ENCODE measurements around the gene TESK1. TPM values are rescaled to one million over a fixed set of nuclear protein-coding genes. Genes with fewer than 3 reads are reported as not detected.
"Not testable (repeated sequence)": the region's sequence is repeated elsewhere in the genome, so short reads cannot be mapped to it uniquely, and the experiment has no call there.

Gene TESK1
- total RNA-seq, 4 donors from 2014 or later, result 2.0 to 59.7 (median 15.5) TPM

GRCh38 chr9:35608221-35608620 is 3.2 kb downstream of the TESK1 start:
- Histone ChIP-seq H3K27ac (no peak overlapping the region), H3K9me3 (no peaks in the 10 kb centered on the region), H3K27me3 (no peaks in the 10 kb centered on the region), H3K4me1 (no peaks in the 10 kb centered on the region), H3K36me3 (no peaks in the 10 kb centered on the region), H3K4me3 (no peak overlapping the region)
- intact Hi-C loops (cut with DNase I; ENCODE audit: low total_unique reads), result no loop called here
- no peak for TF ChIP-seq POLR2A (IDR thresholded peaks at IDR 0.05)
- TF ChIP-seq, protein P1, sequence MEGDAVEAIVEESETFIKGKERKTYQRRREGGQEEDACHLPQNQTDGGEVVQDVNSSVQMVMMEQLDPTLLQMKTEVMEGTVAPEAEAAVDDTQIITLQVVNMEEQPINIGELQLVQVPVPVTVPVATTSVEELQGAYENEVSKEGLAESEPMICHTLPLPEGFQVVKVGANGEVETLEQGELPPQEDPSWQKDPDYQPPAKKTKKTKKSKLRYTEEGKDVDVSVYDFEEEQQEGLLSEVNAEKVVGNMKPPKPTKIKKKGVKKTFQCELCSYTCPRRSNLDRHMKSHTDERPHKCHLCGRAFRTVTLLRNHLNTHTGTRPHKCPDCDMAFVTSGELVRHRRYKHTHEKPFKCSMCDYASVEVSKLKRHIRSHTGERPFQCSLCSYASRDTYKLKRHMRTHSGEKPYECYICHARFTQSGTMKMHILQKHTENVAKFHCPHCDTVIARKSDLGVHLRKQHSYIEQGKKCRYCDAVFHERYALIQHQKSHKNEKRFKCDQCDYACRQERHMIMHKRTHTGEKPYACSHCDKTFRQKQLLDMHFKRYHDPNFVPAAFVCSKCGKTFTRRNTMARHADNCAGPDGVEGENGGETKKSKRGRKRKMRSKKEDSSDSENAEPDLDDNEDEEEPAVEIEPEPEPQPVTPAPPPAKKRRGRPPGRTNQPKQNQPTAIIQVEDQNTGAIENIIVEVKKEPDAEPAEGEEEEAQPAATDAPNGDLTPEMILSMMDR (IDR thresholded peaks at IDR 0.05), result no peak
- DNase-seq, result no peak

- intact Hi-C loops (cut with DNase I; ENCODE audit: low total_unique reads), result no loop called here
- H3K27ac ChIP-seq, result no peak overlapping the region
- TF ChIP-seq POLR2A (IDR thresholded peaks at IDR 0.05), result no peak
- TF ChIP-seq, protein P1 (IDR thresholded peaks at IDR 0.05), result no peak
- no peaks in the 10 kb centered on the region for H3K4me1 ChIP-seq
- DNase-seq, result peak in 1 of 2 donors; percentile 16
- no peaks in the 10 kb centered on the region for H3K9me3 ChIP-seq
- no peak overlapping the region for H3K4me3 ChIP-seq
- no peaks in the 10 kb centered on the region for H3K27me3 ChIP-seq
- H3K36me3 ChIP-seq, result no peaks in the 10 kb centered on the region
Measured at GRCh38 chr9:35609001-35609819, 4.1 kb downstream of the TESK1 start.

DNA sequence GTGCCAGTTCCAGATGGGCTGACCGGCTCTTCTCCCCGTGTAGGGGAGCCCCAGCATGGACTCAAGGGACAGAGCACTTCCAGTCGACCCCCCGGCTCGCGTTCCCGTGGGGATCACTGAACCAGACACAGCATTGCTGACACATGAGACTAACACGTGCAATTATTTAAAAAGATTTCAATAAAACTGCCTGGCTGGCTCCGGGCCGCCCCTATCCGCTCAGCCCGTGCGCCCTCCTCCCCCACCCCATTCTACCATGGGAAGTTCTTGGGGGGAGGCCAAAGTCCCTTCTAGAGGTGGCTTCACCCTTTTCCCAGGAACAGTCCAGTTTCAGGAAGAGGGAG is 4.7 kb downstream of the TESK1 start:
- no peak for DNase-seq
- H3K9me3 ChIP-seq, result no peaks in the 10 kb centered on the region
- H3K27ac ChIP-seq, result no peak overlapping the region
- H3K4me3 ChIP-seq, result no peak overlapping the region
- TF ChIP-seq, protein P1 (IDR thresholded peaks at IDR 0.05), result no peak
- TF ChIP-seq POLR2A (IDR thresholded peaks at IDR 0.05), result no peak
- intact Hi-C loops (cut with DNase I; ENCODE audit: low total_unique reads), result no loop called here
- no peaks in the 10 kb centered on the region for H3K4me1 ChIP-seq
- H3K27me3 ChIP-seq, result no peaks in the 10 kb centered on the region
- H3K36me3 ChIP-seq, result no peaks in the 10 kb centered on the region

DNA sequence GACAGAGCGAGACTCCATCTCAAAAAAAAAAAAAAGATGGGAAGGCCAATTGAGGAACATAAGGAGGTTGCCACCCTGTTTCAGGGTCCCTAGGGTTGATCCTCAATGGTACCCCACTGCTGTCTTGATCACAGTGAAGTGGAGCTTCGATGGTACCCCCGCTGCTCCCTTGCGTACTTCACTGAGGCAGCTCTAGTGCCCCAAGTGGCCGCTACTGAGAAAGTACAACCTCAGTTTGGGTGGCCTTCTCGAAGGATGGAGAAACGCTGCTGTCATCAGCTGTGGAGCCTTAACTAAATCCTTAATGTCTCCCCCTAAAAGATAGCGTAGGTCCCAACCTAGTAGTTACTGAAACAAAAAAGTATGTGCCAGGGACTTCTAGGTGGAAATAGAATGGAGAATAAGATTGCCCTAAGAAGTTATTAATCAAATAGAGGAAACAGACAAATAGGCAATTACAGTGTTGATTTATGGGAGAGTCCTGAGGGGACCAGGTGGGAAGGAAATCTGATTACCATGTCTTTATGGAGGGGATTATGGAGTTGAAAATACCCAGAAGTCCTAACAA is 6.3 kb downstream of the TESK1 start:
- Histone ChIP-seq H3K4me3 (no peak overlapping the region), H3K4me1 (no peaks in the 10 kb centered on the region), H3K9me3 (no peaks in the 10 kb centered on the region), H3K27me3 (no peaks in the 10 kb centered on the region), H3K27ac (no peak overlapping the region), H3K36me3 (no peaks in the 10 kb centered on the region)
- TF ChIP-seq, protein P1 (IDR thresholded peaks at IDR 0.05), result peak; percentile 31 to 65 (median 46)
- no peak for TF ChIP-seq POLR2A (IDR thresholded peaks at IDR 0.05)
- intact Hi-C loops (cut with DNase I; ENCODE audit: low total_unique reads), result no loop called here
- peak in 1 of 2 donors; percentile 50 for DNase-seq

DNA sequence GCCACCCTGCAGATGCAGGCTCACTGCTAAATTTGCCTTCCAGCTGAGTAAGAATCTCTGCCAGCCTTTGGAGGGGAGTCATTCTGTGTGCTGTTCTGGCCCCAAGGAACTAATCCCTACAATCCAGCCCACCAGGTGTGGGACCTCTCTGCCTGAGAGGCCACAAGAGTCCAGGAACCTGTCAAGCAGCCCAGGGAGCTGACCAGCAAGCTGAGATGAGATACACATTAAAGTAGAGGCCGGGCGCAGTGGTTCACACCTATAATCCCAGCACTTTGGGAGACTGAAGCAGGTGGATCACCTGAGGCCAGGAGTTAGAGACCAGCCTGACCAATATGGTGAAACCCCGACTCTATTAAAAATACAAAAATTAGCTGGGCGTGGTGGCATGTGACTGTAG is 7.0 kb downstream of the TESK1 start:
- intact Hi-C loops (cut with DNase I; ENCODE audit: low total_unique reads); H3K36me3 ChIP-seq; DNase-seq; H3K4me1 ChIP-seq; H3K27me3 ChIP-seq; H3K27ac ChIP-seq; H3K9me3 ChIP-seq; H3K4me3 ChIP-seq: not testable (repeated sequence)
